Gastroesophageal sphincter (tissue), 3 donors: ENCODE data around the gene MPZL1.

Experiments used
- CTCF ChIP-seq, 4 experiments: fragments of 200-600 bp in 2 of 4; fragments of 450-650 bp in 2 of 4; sonication (generic) in 1 of 4; IDR thresholded peaks; one replicate each; pipeline ENCODE4 v1.5.1; 2017 to 2019; ENCODE audit warnings: antibody characterized with exemption in 4 of 4, mild to moderate bottlenecking in 2 of 4, moderate library complexity in 2 of 4
- EP300 ChIP-seq: sonication (generic); formaldehyde crosslinking; IDR thresholded peaks from one replicate; pipeline ENCODE4 v1.6.1; 2017; ENCODE audit warnings: antibody characterized with exemption, mild to moderate bottlenecking
- POLR2A ChIP-seq, 2 donors: fragments of 450-650 bp; IDR thresholded peaks; one replicate each; pipeline ENCODE4 v1.6.1; 2017; ENCODE audit warnings: antibody characterized with exemption in 2 of 2, mild to moderate bottlenecking in 2 of 2, moderate library complexity in 1 of 2

GRCh38 chr1:167746013-167746672 lies 24.4 kb downstream of the MPZL1 start:
- TF ChIP-seq CTCF (IDR thresholded peaks at IDR 0.05) (no peak), EP300 (no peak), POLR2A (IDR thresholded peaks at IDR 0.05) (no peak)
